Upper lobe of left lung (tissue), 4 donors: ENCODE results near the gene KCNIP3.

ENCODE experiments used
- CTCF ChIP-seq, 6 experiments: fragments of 450-650 bp in 4 of 6; fragments of 200-600 bp in 2 of 6; sonication (generic) in 2 of 6; IDR thresholded peaks; one replicate each; pipeline ENCODE4 v1.5.1; 2016 to 2019; ENCODE audit warnings: antibody characterized with exemption in 6 of 6
- EP300 ChIP-seq, 4 donors: sonication (generic); formaldehyde crosslinking; IDR thresholded peaks; one replicate each; pipeline ENCODE4 v1.5.1; 2017; ENCODE audit warnings: antibody characterized with exemption in 4 of 4, control low read depth in 2 of 4
- POLR2A ChIP-seq, 4 donors: fragments of 450-650 bp; IDR thresholded peaks; one replicate each; pipeline ENCODE4 v1.5.1; 2016 to 2017; ENCODE audit warnings: antibody characterized with exemption in 4 of 4, mild to moderate bottlenecking in 2 of 4

- TF ChIP-seq CTCF (IDR thresholded peaks at IDR 0.05) (no peak), EP300 (IDR thresholded peaks at IDR 0.05) (no peak), POLR2A (IDR thresholded peaks at IDR 0.05) (peak in 1 of 4 donors; percentile 31)
Measured at GRCh38 chr2:95274291-95275150, 22.6 kb upstream of the KCNIP3 start, which contains the start of gene PROM2.
